ENCODE results near the gene PICALM. TPM values are rescaled to one million over a fixed set of nuclear protein-coding genes. Genes with fewer than 3 reads are reported as not detected.

Gene PICALM
- total and polyA plus RNA-seq, 8 donors = 35.1 to 687 (median 150) TPM

DNA sequence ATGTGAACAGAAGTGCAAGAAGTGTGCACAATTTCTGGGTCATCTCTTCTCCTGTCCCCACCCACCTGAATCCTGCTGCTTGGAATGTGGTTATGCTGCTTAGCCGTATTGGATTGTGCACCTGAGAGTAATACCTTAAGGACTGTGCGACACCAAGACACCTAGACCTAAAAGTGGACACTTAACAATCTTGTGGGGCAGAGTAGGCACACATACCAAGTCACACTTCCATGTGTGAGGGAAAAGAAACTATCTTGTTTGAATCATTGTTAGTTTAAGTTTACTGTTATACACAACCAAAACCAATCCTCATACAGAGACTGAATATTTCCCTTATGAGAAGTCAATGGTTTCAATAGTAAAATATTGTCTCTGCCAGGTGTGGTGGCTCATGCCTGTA is 120.0 kb downstream of the PICALM start:
- Histone ChIP-seq H3K9me3 (no peaks in the 10 kb centered on the region), H3K4me1 (peaks cover 0 to 26% (median 7%) of the 10 kb centered on the region in 4 donors), H3K36me3 (peaks cover 0 to 7% (median 1%) of the 10 kb centered on the region in 4 donors), H3K27ac (no peak overlapping the region), H3K27me3 (no peaks in the 10 kb centered on the region), H3K4me3 (no peak overlapping the region)
- no peak for DNase-seq
- intact Hi-C loops (cut with DNase I; ENCODE audit: low total_unique reads) = loop anchor here (10.0 kb wide), 1 partner anchor 266 kb away; no protein-coding TSS in a partner anchor
- WGBS, 5 donors = 69 to 88% (median 77%) methylated on average over 2 of the region's 2 CpGs
- no peak for TF ChIP-seq EP300 (IDR thresholded peaks at IDR 0.05)
- TF ChIP-seq, protein P1, sequence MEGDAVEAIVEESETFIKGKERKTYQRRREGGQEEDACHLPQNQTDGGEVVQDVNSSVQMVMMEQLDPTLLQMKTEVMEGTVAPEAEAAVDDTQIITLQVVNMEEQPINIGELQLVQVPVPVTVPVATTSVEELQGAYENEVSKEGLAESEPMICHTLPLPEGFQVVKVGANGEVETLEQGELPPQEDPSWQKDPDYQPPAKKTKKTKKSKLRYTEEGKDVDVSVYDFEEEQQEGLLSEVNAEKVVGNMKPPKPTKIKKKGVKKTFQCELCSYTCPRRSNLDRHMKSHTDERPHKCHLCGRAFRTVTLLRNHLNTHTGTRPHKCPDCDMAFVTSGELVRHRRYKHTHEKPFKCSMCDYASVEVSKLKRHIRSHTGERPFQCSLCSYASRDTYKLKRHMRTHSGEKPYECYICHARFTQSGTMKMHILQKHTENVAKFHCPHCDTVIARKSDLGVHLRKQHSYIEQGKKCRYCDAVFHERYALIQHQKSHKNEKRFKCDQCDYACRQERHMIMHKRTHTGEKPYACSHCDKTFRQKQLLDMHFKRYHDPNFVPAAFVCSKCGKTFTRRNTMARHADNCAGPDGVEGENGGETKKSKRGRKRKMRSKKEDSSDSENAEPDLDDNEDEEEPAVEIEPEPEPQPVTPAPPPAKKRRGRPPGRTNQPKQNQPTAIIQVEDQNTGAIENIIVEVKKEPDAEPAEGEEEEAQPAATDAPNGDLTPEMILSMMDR (IDR thresholded peaks at IDR 0.05) = no peak
- TF ChIP-seq POLR2AphosphoS5 (IDR thresholded peaks at IDR 0.05) = no peak
- TF ChIP-seq POLR2A (IDR thresholded peaks at IDR 0.05) = no peak

GRCh38 chr11:85947431-85948272 is 121.2 kb downstream of the PICALM start:
- peak in 1 of 3 donors; percentile 43 for TF ChIP-seq POLR2AphosphoS5 (IDR thresholded peaks at IDR 0.05)
- TF ChIP-seq, protein P1 (IDR thresholded peaks at IDR 0.05) = no peak
- peak in 1 of 2 donors; percentile 62 for DNase-seq
- Histone ChIP-seq H3K4me1 (peaks cover 0 to 26% (median 7%) of the 10 kb centered on the region in 4 donors), H3K27ac (peak overlapping the region in 4 of 5 donors; percentile 20 to 69 (median 66)), H3K9me3 (no peaks in the 10 kb centered on the region), H3K4me3 (no peak overlapping the region), H3K36me3 (no peaks in the 10 kb centered on the region), H3K27me3 (no peaks in the 10 kb centered on the region)
- WGBS, 5 donors = 13 to 32% (median 23%) methylated on average over 5 of the region's 5 CpGs
- intact Hi-C loops (cut with DNase I; ENCODE audit: low total_unique reads) = loop anchor here (10.0 kb wide), 1 partner anchor 267 kb away; no protein-coding TSS in a partner anchor

GRCh38 chr11:85946221-85946620 is 122.7 kb downstream of the PICALM start:
- intact Hi-C loops (cut with DNase I; ENCODE audit: low total_unique reads) = loop anchor here (10.0 kb wide), 1 partner anchor 269 kb away; no protein-coding TSS in a partner anchor
- Histone ChIP-seq H3K27ac (no peak overlapping the region), H3K4me1 (peaks cover 0 to 26% (median 7%) of the 10 kb centered on the region in 4 donors), H3K27me3 (no peaks in the 10 kb centered on the region), H3K36me3 (no peaks in the 10 kb centered on the region), H3K9me3 (no peaks in the 10 kb centered on the region), H3K4me3 (no peak overlapping the region)
- TF ChIP-seq POLR2AphosphoS5 (IDR thresholded peaks at IDR 0.05) (no peak), POLR2A (IDR thresholded peaks at IDR 0.05) (no peak), EP300 (IDR thresholded peaks at IDR 0.05) (no peak)
- TF ChIP-seq, protein P1 (IDR thresholded peaks at IDR 0.05) = no peak
- DNase-seq = no peak

DNA sequence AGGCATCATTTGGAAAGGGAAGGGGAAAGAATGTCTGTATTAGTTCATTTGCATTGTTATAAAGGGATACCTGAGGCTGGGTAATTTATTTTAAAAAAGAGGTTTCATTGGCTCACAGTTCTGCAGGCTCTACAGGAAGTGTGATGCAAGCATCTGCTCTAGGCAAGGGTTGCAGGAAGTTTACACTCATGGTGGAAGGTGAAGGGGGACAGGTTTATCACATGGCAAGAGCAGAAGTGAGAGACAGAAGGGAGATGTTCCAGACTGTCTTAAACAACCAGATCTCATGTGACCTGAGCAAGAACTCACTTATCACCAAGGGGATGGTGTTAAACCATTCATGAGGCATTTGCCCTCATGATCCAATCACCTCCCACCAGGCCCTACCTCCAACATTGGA is 123.1 kb downstream of the PICALM start:
- no peak for TF ChIP-seq POLR2AphosphoS5 (IDR thresholded peaks at IDR 0.05)
- TF ChIP-seq, protein P1 (IDR thresholded peaks at IDR 0.05) = no peak
- H3K36me3 ChIP-seq = no peaks in the 10 kb centered on the region
- no peak overlapping the region for H3K27ac ChIP-seq
- peaks cover 0 to 26% (median 7%) of the 10 kb centered on the region in 4 donors for H3K4me1 ChIP-seq
- no peak overlapping the region for H3K4me3 ChIP-seq
- no peak for DNase-seq
- intact Hi-C loops (cut with DNase I; ENCODE audit: low total_unique reads) = loop anchor here (10.0 kb wide), 1 partner anchor 269 kb away; no protein-coding TSS in a partner anchor
- H3K27me3 ChIP-seq = no peaks in the 10 kb centered on the region
- H3K9me3 ChIP-seq = no peaks in the 10 kb centered on the region
